Measurements from ENCODE around the gene FANCC. TPM values are rescaled to one million over a fixed set of nuclear protein-coding genes. Genes with fewer than 3 reads are reported as not detected.

FANCC gene
- total RNA-seq, 3 donors from 2014 or later (not counting 1 experiment from before 2014, with no cell fraction given) = 9.9 to 18.9 (median 12.8) TPM

DNA sequence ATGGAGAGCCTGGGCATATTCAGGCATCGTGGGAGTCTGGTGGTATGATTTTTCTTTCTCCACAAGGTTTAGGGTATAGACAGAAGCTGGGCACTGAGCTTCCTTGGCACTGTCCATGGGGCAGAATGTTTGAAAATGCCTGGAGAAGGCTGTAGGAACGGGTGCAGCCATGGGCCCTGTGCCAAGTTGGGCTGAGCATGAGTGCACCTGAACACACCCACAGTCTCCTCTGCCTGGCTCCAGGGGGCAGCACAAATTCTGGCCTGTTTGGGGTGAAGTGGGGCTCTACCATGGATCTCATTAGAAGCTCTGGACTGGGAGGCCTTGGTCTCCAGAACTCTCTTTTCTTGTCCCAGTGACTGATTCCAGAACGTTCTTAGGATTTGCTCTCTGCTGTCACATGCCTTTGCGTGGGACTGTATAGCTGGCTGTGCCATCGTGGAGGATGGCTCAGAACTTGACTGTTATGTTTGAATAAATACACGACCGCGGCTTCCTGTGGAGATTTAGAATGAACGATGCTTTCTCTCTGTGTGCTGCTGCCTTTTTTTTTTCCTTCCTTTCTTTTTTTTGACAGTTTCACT lies 229.8 kb downstream of the FANCC start:
- Histone ChIP-seq H3K27me3 (ENCODE audit: control insufficient read depth, insufficient read depth, low read length) (no peaks in the 10 kb centered on the region), H3K36me3 (ENCODE audit: control insufficient read depth, insufficient read depth, low read length) (no peaks in the 10 kb centered on the region), H3K4me3 (ENCODE audit: low read length) (no peak overlapping the region), H3K27ac (ENCODE audit: low read length) (no peak overlapping the region), H3K4me1 (ENCODE audit: control insufficient read depth, insufficient read depth, low read length) (peaks cover 24% of the 10 kb centered on the region), H3K9me3 (ENCODE audit: control insufficient read depth, insufficient read depth, low read length) (no peaks in the 10 kb centered on the region)
- H3K27me3 Mint-ChIP-seq (ENCODE audit: low read depth in 2 of 2) = no peaks in the 10 kb centered on the region
- H3K4me1 Mint-ChIP-seq = peaks cover 10 to 25% of the 10 kb centered on the region in 2 donors
- H3K27ac Mint-ChIP-seq = no peak overlapping the region
- no peaks in the 10 kb centered on the region for H3K9me3 Mint-ChIP-seq
- 82% methylated on average over 9 of the region's 9 CpGs for WGBS (ENCODE audit: insufficient coverage)
- H3K36me3 Mint-ChIP-seq = no peaks in the 10 kb centered on the region
- no peak overlapping the region for H3K4me3 Mint-ChIP-seq
- TF ChIP-seq, protein P1, sequence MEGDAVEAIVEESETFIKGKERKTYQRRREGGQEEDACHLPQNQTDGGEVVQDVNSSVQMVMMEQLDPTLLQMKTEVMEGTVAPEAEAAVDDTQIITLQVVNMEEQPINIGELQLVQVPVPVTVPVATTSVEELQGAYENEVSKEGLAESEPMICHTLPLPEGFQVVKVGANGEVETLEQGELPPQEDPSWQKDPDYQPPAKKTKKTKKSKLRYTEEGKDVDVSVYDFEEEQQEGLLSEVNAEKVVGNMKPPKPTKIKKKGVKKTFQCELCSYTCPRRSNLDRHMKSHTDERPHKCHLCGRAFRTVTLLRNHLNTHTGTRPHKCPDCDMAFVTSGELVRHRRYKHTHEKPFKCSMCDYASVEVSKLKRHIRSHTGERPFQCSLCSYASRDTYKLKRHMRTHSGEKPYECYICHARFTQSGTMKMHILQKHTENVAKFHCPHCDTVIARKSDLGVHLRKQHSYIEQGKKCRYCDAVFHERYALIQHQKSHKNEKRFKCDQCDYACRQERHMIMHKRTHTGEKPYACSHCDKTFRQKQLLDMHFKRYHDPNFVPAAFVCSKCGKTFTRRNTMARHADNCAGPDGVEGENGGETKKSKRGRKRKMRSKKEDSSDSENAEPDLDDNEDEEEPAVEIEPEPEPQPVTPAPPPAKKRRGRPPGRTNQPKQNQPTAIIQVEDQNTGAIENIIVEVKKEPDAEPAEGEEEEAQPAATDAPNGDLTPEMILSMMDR (IDR thresholded peaks at IDR 0.05) = no peak
- ATAC-seq (no peak), DNase-seq (no peak)
- intact Hi-C loops (cut with micrococcal nuclease) = no loop called here

DNA sequence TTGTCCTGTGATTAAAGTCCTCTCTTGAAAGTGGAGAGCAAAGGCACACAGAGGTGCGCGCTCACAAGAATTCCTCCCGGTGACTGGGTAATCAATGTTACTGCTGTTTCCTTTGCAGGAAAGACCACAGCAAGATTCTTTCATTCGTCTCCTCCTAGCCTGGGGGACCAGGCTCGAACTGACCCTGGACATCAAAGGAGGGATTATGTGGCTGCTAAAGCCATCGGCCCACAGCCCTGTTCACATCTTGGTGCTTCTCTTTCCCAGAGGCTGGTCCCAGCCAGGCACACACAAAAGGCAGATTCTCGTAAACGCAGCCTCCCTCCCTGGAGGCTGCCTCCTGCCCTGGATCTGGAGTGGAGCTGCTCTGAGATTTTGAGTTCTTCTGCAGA lies 230.9 kb downstream of the FANCC start:
- H3K27ac Mint-ChIP-seq = no peak overlapping the region
- ATAC-seq = no peak
- peaks cover 2 to 13% of the 10 kb centered on the region in 2 donors for H3K4me1 Mint-ChIP-seq
- no peaks in the 10 kb centered on the region for H3K27me3 Mint-ChIP-seq (ENCODE audit: low read depth in 2 of 2)
- H3K27me3 ChIP-seq (ENCODE audit: control insufficient read depth, insufficient read depth, low read length) = no peaks in the 10 kb centered on the region
- no peaks in the 10 kb centered on the region for H3K9me3 Mint-ChIP-seq
- no peaks in the 10 kb centered on the region for H3K9me3 ChIP-seq (ENCODE audit: control insufficient read depth, insufficient read depth, low read length)
- no peaks in the 10 kb centered on the region for H3K36me3 ChIP-seq (ENCODE audit: control insufficient read depth, insufficient read depth, low read length)
- WGBS (ENCODE audit: insufficient coverage) = 94% methylated on average over 8 of the region's 8 CpGs
- H3K36me3 Mint-ChIP-seq = no peaks in the 10 kb centered on the region
- no peak for DNase-seq
- no peak overlapping the region for H3K4me3 ChIP-seq (ENCODE audit: low read length)
- H3K27ac ChIP-seq (ENCODE audit: low read length) = no peak overlapping the region
- intact Hi-C loops (cut with micrococcal nuclease) = no loop called here
- peaks cover 12% of the 10 kb centered on the region for H3K4me1 ChIP-seq (ENCODE audit: control insufficient read depth, insufficient read depth, low read length)
- H3K4me3 Mint-ChIP-seq = no peak overlapping the region
- TF ChIP-seq, protein P1 (IDR thresholded peaks at IDR 0.05) = no peak

DNA sequence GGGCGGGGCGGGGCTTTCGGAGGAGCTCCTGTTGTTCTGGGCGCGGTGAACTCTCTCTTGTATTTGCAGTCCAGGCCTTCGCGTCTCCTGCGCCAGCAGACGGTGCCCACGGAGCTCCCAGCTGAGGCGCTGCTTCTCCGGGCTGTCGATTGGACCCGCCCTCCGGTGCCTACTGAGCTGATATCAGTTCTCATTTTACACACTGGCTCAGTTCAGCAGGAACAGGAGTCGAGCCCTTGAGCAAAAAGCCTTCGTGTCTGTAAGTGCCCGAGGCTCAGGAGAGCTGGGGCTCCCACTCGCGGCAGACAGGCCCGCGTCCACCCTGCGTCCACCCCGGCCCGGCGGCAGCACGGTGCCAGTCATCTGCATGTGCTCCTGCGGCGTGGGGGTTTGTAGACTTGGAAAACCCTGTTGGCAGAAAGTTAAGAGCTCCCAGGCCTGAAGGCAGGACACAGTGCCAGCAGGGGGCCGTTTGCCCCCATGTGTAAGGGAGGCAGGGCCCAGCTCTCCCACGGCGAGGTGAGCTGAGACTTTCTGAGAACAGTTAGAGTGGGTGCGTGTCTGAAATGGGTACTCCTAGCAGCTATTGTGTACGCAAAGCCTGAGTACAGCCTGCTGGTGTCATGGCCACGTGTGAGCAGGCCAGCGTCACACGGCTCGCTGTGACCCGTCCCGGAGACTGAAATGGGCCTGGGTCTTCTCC lies 231.5 kb downstream of the FANCC start:
- 97% methylated on average over 40 of the region's 40 CpGs for WGBS (ENCODE audit: insufficient coverage)
- no peaks in the 10 kb centered on the region for H3K27me3 Mint-ChIP-seq (ENCODE audit: low read depth in 2 of 2)
- Histone ChIP-seq H3K27me3 (ENCODE audit: control insufficient read depth, insufficient read depth, low read length) (no peaks in the 10 kb centered on the region), H3K4me1 (ENCODE audit: control insufficient read depth, insufficient read depth, low read length) (peaks cover 7% of the 10 kb centered on the region), H3K36me3 (ENCODE audit: control insufficient read depth, insufficient read depth, low read length) (no peaks in the 10 kb centered on the region), H3K4me3 (ENCODE audit: low read length) (no peak overlapping the region), H3K9me3 (ENCODE audit: control insufficient read depth, insufficient read depth, low read length) (no peaks in the 10 kb centered on the region), H3K27ac (ENCODE audit: low read length) (no peak overlapping the region)
- TF ChIP-seq, protein P1 (IDR thresholded peaks at IDR 0.05) = no peak
- H3K9me3 Mint-ChIP-seq = no peaks in the 10 kb centered on the region
- intact Hi-C loops (cut with micrococcal nuclease) = no loop called here
- H3K4me3 Mint-ChIP-seq = no peak overlapping the region
- H3K36me3 Mint-ChIP-seq = no peaks in the 10 kb centered on the region
- peaks cover 0 to 9% of the 10 kb centered on the region in 2 donors for H3K4me1 Mint-ChIP-seq
- no peak overlapping the region for H3K27ac Mint-ChIP-seq
- ATAC-seq = no peak
- DNase-seq = no peak

Data from natural killer cell (primary cell).